Keratinocyte (primary cell): ENCODE results near the gene METTL5. TPM values are rescaled to one million over a fixed set of nuclear protein-coding genes. Genes with fewer than 3 reads are reported as not detected.

Experiments used
- DNase-seq: peaks from one replicate; pipeline ENCODE4 v3.0.0-alpha.2; 2011; ENCODE audit warnings: low read depth, missing footprints, low spot score
- FAIRE-seq: peaks from 2 replicates; lab custom pipeline; 2011; peaks lifted over from hg19 to GRCh38; lab: Jason Lieb, UNC
- H2AFZ ChIP-seq: 2 replicates; pipeline ENCODE4 v1.6.0; 2012; ENCODE audit warnings: low read length, control low read depth, inconsistent platforms; ENCODE audit not compliant: control insufficient read depth
- H3K27ac ChIP-seq: 2 replicates; pipeline ENCODE4 v1.5.1; 2011; ENCODE audit warnings: low read length; ENCODE audit not compliant: control insufficient read depth, insufficient read depth
- H3K27me3 ChIP-seq: 3 replicates; pipeline ENCODE4 v1.6.0; 2011; ENCODE audit warnings: low read length; ENCODE audit not compliant: control insufficient read depth, insufficient read depth; ENCODE audit errors: extremely low read depth
- H3K36me3 ChIP-seq, 2 experiments: 2 replicates in 1 of 2; 3 replicates in 1 of 2; pipeline ENCODE4 v1.5.1; 2011; ENCODE audit warnings: low read length in 2 of 2, mild to moderate bottlenecking in 1 of 2; ENCODE audit not compliant: control insufficient read depth in 2 of 2, insufficient read depth in 2 of 2; ENCODE audit errors: extremely low read depth in 1 of 2
- H3K4me1 ChIP-seq: 3 replicates; pipeline ENCODE4 v1.5.1; 2011; ENCODE audit warnings: low read length; ENCODE audit not compliant: control insufficient read depth, insufficient read depth; ENCODE audit errors: extremely low read depth
- H3K4me2 ChIP-seq: 3 replicates; pipeline ENCODE4 v1.6.0; 2011; ENCODE audit warnings: low read depth, low read length; ENCODE audit not compliant: control insufficient read depth, insufficient read depth; ENCODE audit errors: extremely low read depth
- H3K4me3 ChIP-seq, 3 experiments: fragments of 200-600 bp in 1 of 3; sonication (generic) in 1 of 3; 2 replicates in 2 of 3; 3 replicates in 1 of 3; pipeline ENCODE4 v1.5.1; 2011 to 2016; ENCODE audit warnings: low read length in 3 of 3, mild to moderate bottlenecking in 3 of 3, control low read depth in 2 of 3, inconsistent platforms in 1 of 3, low read depth in 1 of 3, mixed read lengths in 1 of 3, mixed run types in 1 of 3, moderate library complexity in 1 of 3; ENCODE audit not compliant: control insufficient read depth in 2 of 3, insufficient read depth in 2 of 3; ENCODE audit errors: extremely low read depth in 1 of 3
- H3K79me2 ChIP-seq: 2 replicates; pipeline ENCODE4 v1.6.0; 2012; ENCODE audit warnings: low read length; ENCODE audit not compliant: control insufficient read depth, insufficient read depth
- H3K9ac ChIP-seq: 3 replicates; pipeline ENCODE4 v1.6.0; 2011; ENCODE audit warnings: low read length; ENCODE audit not compliant: control insufficient read depth, insufficient read depth; ENCODE audit errors: extremely low read depth
- H3K9me1 ChIP-seq: 3 replicates; pipeline ENCODE4 v1.6.0; 2011; ENCODE audit warnings: low read length; ENCODE audit not compliant: control insufficient read depth, insufficient read depth; ENCODE audit errors: extremely low read depth
- H3K9me3 ChIP-seq: 2 replicates; pipeline ENCODE4 v1.5.1; 2012; ENCODE audit warnings: low read depth, low read length; ENCODE audit not compliant: control insufficient read depth
- H4K20me1 ChIP-seq: 3 replicates; pipeline ENCODE4 v1.6.0; 2011; ENCODE audit warnings: low read length; ENCODE audit not compliant: control insufficient read depth, insufficient read depth; ENCODE audit errors: extremely low read depth
- CTCF ChIP-seq, 3 experiments: IDR thresholded peaks in 1 of 3; conservative IDR thresholded peaks in 1 of 3; optimal IDR thresholded peaks in 1 of 3; 2 replicates in 2 of 3; 3 replicates in 1 of 3; pipeline versions ENCODE3 to v1.5.1; 2011; ENCODE audit warnings: low read length in 3 of 3, mild to moderate bottlenecking in 3 of 3, moderate library complexity in 2 of 3, control low read depth in 1 of 3, inconsistent platforms in 1 of 3; ENCODE audit not compliant: insufficient read depth in 2 of 3; ENCODE audit errors: extremely low read depth in 1 of 3
- EZH2 ChIP-seq: IDR thresholded peaks from one replicate; pipeline ENCODE4 v1.6.1; 2012; ENCODE audit warnings: inconsistent platforms, mild to moderate bottlenecking, low read length, moderate library complexity
- dilution Hi-C: fragments of 300-500 bp; cut with MboI; formaldehyde crosslinking; loops from one replicate; pipeline ENCODE4 v1.7.0; 2020; ENCODE audit warnings: low sequenced_read_pairs; ENCODE audit not compliant: extremely low pct_ligation_motif_present
- polyA plus RNA-seq, 5 experiments: library from polyadenylated mRNA; depleted of rRNA in 3 of 5; stranded (reverse) in 3 of 5; stranded (forward) in 1 of 5; unstranded in 1 of 5; fragments of >200 nt; gene quantifications; 1 replicate in 1 of 5; 2 replicates in 3 of 5; 3 replicates in 1 of 5; pipeline versions ENCODE4 v1.2.1 to v1.2.3, GENCODE V29; 2011 to 2012; ENCODE audit warnings: missing spikeins in 2 of 5, low read depth in 1 of 5, low replicate concordance in 1 of 5

METTL5 gene
- polyA plus RNA-seq, 1 donor (not counting 4 experiments of a cell fraction or from before 2014, with no cell fraction given): 119 TPM

GRCh38 chr2:169775765-169776164, 48.9 kb downstream of the METTL5 start:
- H3K27me3 ChIP-seq: no peaks in the 10 kb centered on the region
- DNase-seq (no peak), FAIRE-seq (no peak)
- H4K20me1 ChIP-seq: no peaks in the 10 kb centered on the region
- no peak overlapping the region for H3K9ac ChIP-seq
- no peaks in the 10 kb centered on the region for H3K79me2 ChIP-seq
- no peaks in the 10 kb centered on the region for H3K4me1 ChIP-seq
- H3K4me3 ChIP-seq: no peak overlapping the region
- dilution Hi-C loops: no loop called here
- H3K4me2 ChIP-seq: no peak overlapping the region
- no peaks in the 10 kb centered on the region for H3K9me1 ChIP-seq
- no peaks in the 10 kb centered on the region for H3K9me3 ChIP-seq
- H2AFZ ChIP-seq: peak overlapping the region; percentile 26
- H3K36me3 ChIP-seq: no peaks in the 10 kb centered on the region
- TF ChIP-seq EZH2 (no peak), CTCF (optimal IDR thresholded peaks at IDR 0.05 in 1 of 3, IDR thresholded peaks at IDR 0.05 in 1 of 3, conservative IDR thresholded peaks at IDR 0.05 in 1 of 3; ENCODE audit: extremely low read depth in 1 of 3, insufficient read depth in 2 of 3, low read length in 3 of 3) (no peak)
- no peak overlapping the region for H3K27ac ChIP-seq

GRCh38 chr2:169775354-169775753, 49.4 kb downstream of the METTL5 start:
- no peaks in the 10 kb centered on the region for H4K20me1 ChIP-seq
- no peaks in the 10 kb centered on the region for H3K79me2 ChIP-seq
- TF ChIP-seq CTCF (optimal IDR thresholded peaks at IDR 0.05 in 1 of 3, IDR thresholded peaks at IDR 0.05 in 1 of 3, conservative IDR thresholded peaks at IDR 0.05 in 1 of 3; ENCODE audit: extremely low read depth in 1 of 3, insufficient read depth in 2 of 3, low read length in 3 of 3) (no peak), EZH2 (no peak)
- no peaks in the 10 kb centered on the region for H3K9me3 ChIP-seq
- H3K36me3 ChIP-seq: no peaks in the 10 kb centered on the region
- H3K9ac ChIP-seq: no peak overlapping the region
- H3K9me1 ChIP-seq: no peaks in the 10 kb centered on the region
- H3K4me2 ChIP-seq: no peak overlapping the region
- no peak overlapping the region for H2AFZ ChIP-seq
- FAIRE-seq: no peak
- H3K27me3 ChIP-seq: no peaks in the 10 kb centered on the region
- H3K4me1 ChIP-seq: no peaks in the 10 kb centered on the region
- H3K27ac ChIP-seq: no peak overlapping the region
- dilution Hi-C loops: no loop called here
- H3K4me3 ChIP-seq: no peak overlapping the region
- DNase-seq: no peak
